Mucosa of rectum (tissue), 2 donors: Measurements from ENCODE around the gene COL23A1.

ENCODE experiments used
- H3K27ac ChIP-seq, 2 donors: one replicate each; pipeline ENCODE4 v1.7.0; 2013; ENCODE audit warnings: inconsistent platforms in 2 of 2, low read depth in 2 of 2, low read length in 2 of 2
- H3K27me3 ChIP-seq, 2 donors: one replicate each; pipeline ENCODE4 v1.7.0; 2013; ENCODE audit warnings: low read length in 2 of 2; ENCODE audit not compliant: control insufficient read depth in 2 of 2, insufficient read depth in 2 of 2
- H3K36me3 ChIP-seq, 2 donors: one replicate each; pipeline ENCODE4 v1.7.0; 2013; ENCODE audit warnings: low read length in 2 of 2; ENCODE audit not compliant: control insufficient read depth in 2 of 2, insufficient read depth in 2 of 2
- H3K4me1 ChIP-seq, 2 donors: one replicate each; pipeline ENCODE4 v1.7.0; 2013; ENCODE audit warnings: low read length in 2 of 2, mild to moderate bottlenecking in 1 of 2; ENCODE audit not compliant: control insufficient read depth in 2 of 2, insufficient read depth in 2 of 2
- H3K4me3 ChIP-seq, 2 donors: one replicate each; pipeline ENCODE4 v1.7.0; 2013; ENCODE audit warnings: low read length in 2 of 2
- H3K9ac ChIP-seq, 2 donors: one replicate each; pipeline ENCODE4 v1.7.0; 2013; ENCODE audit warnings: low read length in 2 of 2, low read depth in 1 of 2, mild to moderate bottlenecking in 1 of 2
- H3K9me3 ChIP-seq, 2 donors: one replicate each; pipeline ENCODE4 v1.7.0; 2013; ENCODE audit warnings: low read length in 2 of 2; ENCODE audit not compliant: control insufficient read depth in 2 of 2
- donor health status: healthy.
- donor health status: Normal muscosa, but diverticular disease.

Gene COL23A1

GRCh38 chr5:178403351-178403750, 186.8 kb downstream of the COL23A1 start:
- H3K27me3 ChIP-seq: peaks cover 0 to 3% of the 10 kb centered on the region in 2 donors
- H3K9ac ChIP-seq: no peak overlapping the region
- H3K36me3 ChIP-seq: no peaks in the 10 kb centered on the region
- no peak overlapping the region for H3K4me3 ChIP-seq
- H3K27ac ChIP-seq: no peak overlapping the region
- H3K9me3 ChIP-seq: no peaks in the 10 kb centered on the region
- no peaks in the 10 kb centered on the region for H3K4me1 ChIP-seq

- no peaks in the 10 kb centered on the region for H3K36me3 ChIP-seq
- H3K27me3 ChIP-seq: peaks cover 0 to 3% of the 10 kb centered on the region in 2 donors
- no peak overlapping the region for H3K4me3 ChIP-seq
- no peak overlapping the region for H3K9ac ChIP-seq
- no peak overlapping the region for H3K27ac ChIP-seq
- H3K4me1 ChIP-seq: no peaks in the 10 kb centered on the region
- no peaks in the 10 kb centered on the region for H3K9me3 ChIP-seq
Observed at GRCh38 chr5:178399701-178400095, 190.5 kb downstream of the COL23A1 start.

- Histone ChIP-seq H3K4me1 (no peaks in the 10 kb centered on the region), H3K27ac (no peak overlapping the region), H3K9me3 (no peaks in the 10 kb centered on the region), H3K27me3 (peaks cover 0 to 1% of the 10 kb centered on the region in 2 donors), H3K36me3 (no peaks in the 10 kb centered on the region), H3K4me3 (no peak overlapping the region), H3K9ac (no peak overlapping the region)
Observed at GRCh38 chr5:178398901-178399700, 191.1 kb downstream of the COL23A1 start.

GRCh38 chr5:178396796-178397720, 193.1 kb downstream of the COL23A1 start:
- Histone ChIP-seq H3K9me3 (no peaks in the 10 kb centered on the region), H3K27me3 (peaks cover 0 to 3% of the 10 kb centered on the region in 2 donors), H3K36me3 (no peaks in the 10 kb centered on the region), H3K4me3 (no peak overlapping the region), H3K4me1 (no peaks in the 10 kb centered on the region), H3K27ac (no peak overlapping the region), H3K9ac (no peak overlapping the region)

GRCh38 chr5:178394074-178394473, 196.1 kb downstream of the COL23A1 start:
- Histone ChIP-seq H3K9me3 (no peaks in the 10 kb centered on the region), H3K27me3 (peaks cover 0 to 3% of the 10 kb centered on the region in 2 donors), H3K27ac (no peak overlapping the region), H3K4me1 (no peaks in the 10 kb centered on the region), H3K36me3 (no peaks in the 10 kb centered on the region), H3K9ac (no peak overlapping the region), H3K4me3 (no peak overlapping the region)

- no peak overlapping the region for H3K9ac ChIP-seq
- no peaks in the 10 kb centered on the region for H3K4me1 ChIP-seq
- H3K27ac ChIP-seq: peak overlapping the region in 1 of 2 donors; percentile 58
- H3K27me3 ChIP-seq: peaks cover 0 to 3% of the 10 kb centered on the region in 2 donors
- no peaks in the 10 kb centered on the region for H3K36me3 ChIP-seq
- H3K9me3 ChIP-seq: no peaks in the 10 kb centered on the region
- H3K4me3 ChIP-seq: no peak overlapping the region
Observed at GRCh38 chr5:178392931-178393394, 197.2 kb downstream of the COL23A1 start.

- Histone ChIP-seq H3K4me3 (no peak overlapping the region), H3K27me3 (peaks cover 0 to 3% of the 10 kb centered on the region in 2 donors), H3K9me3 (no peaks in the 10 kb centered on the region), H3K27ac (peak overlapping the region in 1 of 2 donors; percentile 58), H3K9ac (no peak overlapping the region), H3K4me1 (no peaks in the 10 kb centered on the region), H3K36me3 (no peaks in the 10 kb centered on the region)
Observed at GRCh38 chr5:178392386-178392785, 197.8 kb downstream of the COL23A1 start.

DNA sequence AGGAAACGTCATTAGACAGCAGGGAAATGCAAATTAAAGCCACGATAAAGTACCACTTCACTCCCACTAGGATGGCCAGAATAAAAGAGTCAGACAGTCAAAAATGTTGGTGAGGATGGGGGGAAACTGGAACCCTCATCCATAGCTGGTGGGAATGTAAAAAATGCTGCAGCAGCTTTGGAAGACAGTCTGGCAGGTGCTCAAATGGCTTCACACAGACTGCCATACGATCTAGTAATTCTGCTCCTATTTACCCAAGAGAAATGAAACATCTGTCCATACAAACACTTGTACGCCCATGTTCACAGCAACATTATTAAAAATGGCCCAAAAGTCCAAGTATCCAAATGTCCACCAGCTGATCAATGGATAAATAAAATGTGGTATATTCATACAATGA, 198.7 kb downstream of the COL23A1 start:
- no peaks in the 10 kb centered on the region for H3K36me3 ChIP-seq
- H3K4me3 ChIP-seq: no peak overlapping the region
- H3K27me3 ChIP-seq: peaks cover 0 to 7% of the 10 kb centered on the region in 2 donors
- H3K27ac ChIP-seq: no peak overlapping the region
- H3K9me3 ChIP-seq: no peaks in the 10 kb centered on the region
- H3K9ac ChIP-seq: no peak overlapping the region
- H3K4me1 ChIP-seq: no peaks in the 10 kb centered on the region

DNA sequence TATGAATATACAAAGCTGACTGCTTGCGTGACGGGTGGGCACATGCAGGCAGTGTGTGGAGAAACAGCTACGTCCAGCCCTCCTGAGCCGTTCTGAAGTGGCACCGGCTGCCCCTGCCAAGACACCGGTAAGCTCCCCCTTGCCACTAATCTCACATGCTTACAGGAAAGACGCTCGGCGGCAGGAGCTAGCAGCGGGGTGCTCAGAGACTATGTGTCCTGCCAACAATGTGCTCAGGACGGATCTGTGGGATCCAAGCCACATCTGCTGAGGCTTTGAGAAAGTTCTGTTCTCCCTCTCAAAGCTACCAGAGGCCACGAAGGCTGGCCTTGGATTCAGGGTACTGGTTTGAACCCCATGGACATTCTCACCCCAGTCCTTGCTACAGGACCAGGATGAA, 200.4 kb downstream of the COL23A1 start:
- Histone ChIP-seq H3K9me3 (no peaks in the 10 kb centered on the region), H3K36me3 (no peaks in the 10 kb centered on the region), H3K27me3 (peaks cover 2 to 13% of the 10 kb centered on the region in 2 donors), H3K4me1 (no peaks in the 10 kb centered on the region), H3K9ac (no peak overlapping the region), H3K4me3 (no peak overlapping the region), H3K27ac (no peak overlapping the region)
